ENCODE data around the gene NACA2. TPM values are rescaled to one million over a fixed set of nuclear protein-coding genes. Genes with fewer than 3 reads are reported as not detected.
A peak's percentile ranks its signal among the peaks of the same experiment; 100 is the strongest.

The NACA2 gene
- total RNA-seq (2016; rRNA removed; fragmentation: Illumina TruSeq; extraction: Trizol) = 0.56 TPM in 1 of 2 replicates, not detected in the other
- total RNA-seq (2016; cell fraction: cytosol; rRNA removed; fragmentation: Illumina TruSeq; extraction: Trizol; ENCODE audit: low read depth) = not detected in 2 replicates
- 0.26 TPM in 1 of 2 replicates, not detected in the other for total RNA-seq (2016; cell fraction: insoluble cytoplasmic fraction; rRNA removed; fragmentation: Illumina TruSeq; extraction: Trizol)
- 0.24 and 0.34 TPM in 2 replicates for total RNA-seq (2016; cell fraction: membrane; rRNA removed; fragmentation: Illumina TruSeq; extraction: Trizol)
- not detected in 2 replicates for total RNA-seq (2016; cell fraction: nucleus; rRNA removed; fragmentation: Illumina TruSeq; extraction: Trizol)
- polyA plus RNA-seq (2011; rRNA removed) = 0.09 and 0.21 TPM in 2 replicates
- polyA plus RNA-seq (2011; cell fraction: cytosol; rRNA removed) = not detected in 2 replicates
- not detected in 2 replicates for polyA plus RNA-seq (2011; cell fraction: nucleus; rRNA removed)
- 0.53 and 0.59 TPM in 2 replicates for polyA plus RNA-seq (2012)
- polyA plus RNA-seq (2016; cell fraction: cytosol; fragmentation: Illumina TruSeq; extraction: Trizol; ENCODE audit: low read depth) = 0.18 and 0.19 TPM in 2 replicates
- polyA plus RNA-seq (2016; cell fraction: insoluble cytoplasmic fraction; fragmentation: Illumina TruSeq; extraction: Trizol; ENCODE audit: low read depth) = not detected in 2 replicates
- polyA plus RNA-seq (2016; cell fraction: membrane; fragmentation: Illumina TruSeq; extraction: Trizol; ENCODE audit: low read depth) = 0.26 TPM in 1 of 2 replicates, not detected in the other
- not detected in 2 replicates for polyA plus RNA-seq (2016; cell fraction: nucleus; fragmentation: Illumina TruSeq; extraction: Trizol; ENCODE audit: insufficient read depth, low read depth)
- not detected in 2 replicates for polyA minus RNA-seq (2011; rRNA and poly(A)+ RNA removed; ENCODE audit: low replicate concordance)
- polyA minus RNA-seq (2011; cell fraction: cytosol; rRNA and poly(A)+ RNA removed) = not detected in 2 replicates
- not detected in 2 replicates for polyA minus RNA-seq (2011; cell fraction: nucleus; rRNA and poly(A)+ RNA removed)
- not detected for Bru-seq, nascent RNA
- BruChase-seq, experiment 1, labeled RNA remaining after a 6-hour chase = percentile 34 among the genes with signal in this experiment
- BruChase-seq, experiment 2, labeled RNA remaining after a 2-hour chase = percentile 22 among the genes with signal in this experiment
- long read RNA-seq, experiment 1, partial matches to known transcripts = 0 of 1 reads
- long read RNA-seq, experiment 1, other reads (novel, unspliced or antisense) = 0 of 1 reads
- long read RNA-seq, experiment 2 = 0 reads

DNA sequence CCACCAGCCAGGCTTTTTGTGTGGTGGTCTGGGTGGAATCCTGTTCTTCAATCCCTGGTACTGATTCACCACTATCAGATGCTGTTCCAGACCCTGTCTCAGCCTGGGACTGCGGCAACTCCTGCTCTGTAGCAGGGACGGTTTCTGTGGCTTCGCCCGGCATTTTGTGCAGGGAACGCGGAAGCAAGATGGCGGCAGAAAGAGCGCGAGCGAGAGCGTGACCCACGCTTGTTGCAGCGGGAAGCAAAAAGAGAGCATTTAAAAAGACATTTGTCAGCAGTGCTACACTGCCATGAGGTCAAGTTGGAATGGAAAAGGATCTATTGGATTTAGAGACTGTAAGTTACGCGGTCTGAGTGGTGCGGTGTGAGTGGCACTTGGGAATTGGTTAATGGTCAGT lies at the start of gene NACA2:
Gene NACA2, minus strand, starts transcription at position 202 of the 400 bp plus-strand sequence. Its CDS starts 39 bp downstream, at position 163.
- Histone ChIP-seq H3K4me2 (ENCODE audit: low read depth, low read length) (no peak within 1 kb of the TSS), H3K79me2 (ENCODE audit: insufficient read depth, low read length) (no peaks in the 10 kb centered on the region), H3K4me3 (replicated peaks in 1 of 3; ENCODE audit: insufficient read depth in 1 of 3, low read depth in 2 of 3, low read length in 3 of 3) (no peak within 1 kb of the TSS), H2AFZ (ENCODE audit: low read length) (no peak within 1 kb of the TSS), H3K9ac (ENCODE audit: insufficient read depth, low read depth, low read length) (no peak within 1 kb of the TSS), H3K4me1 (ENCODE audit: insufficient read depth, low read length) (peaks cover 5% of the 10 kb centered on the region), H3K27me3 (ENCODE audit: control insufficient read depth in 1 of 2, insufficient read depth in 2 of 2, low read length in 2 of 2) (peaks cover 0 to 7% of the 10 kb centered on the region in 2 experiments; a peak in 2 of 5 replicates), H3K36me3 (replicated peaks in 1 of 2; ENCODE audit: control insufficient read depth in 1 of 2, insufficient read depth in 2 of 2, low read length in 2 of 2) (no peaks in the 10 kb centered on the region), H4K20me1 (ENCODE audit: insufficient read depth, low read length) (no peaks in the 10 kb centered on the region), H3K27ac (ENCODE audit: extremely low read length, insufficient read depth, low read length) (no peak within 1 kb of the TSS), H3K9me3 (ENCODE audit: low read length) (no peaks in the 10 kb centered on the region)
- in situ Hi-C loops (cut with HindIII; ENCODE audit: extremely low pct_ligation_motif_present, low pct_unique_long_range_greater_than_20kb) (no loop called here), intact Hi-C loops (cut with micrococcal nuclease; ENCODE audit: unreplicated experiment) (no loop called here)
- ChIA-PET POLR2A (no interaction called here), CTCF (ENCODE audit: low intra/inter-chr PET ratio, low total read pairs) (no interaction called here)
- no TSS peak for BruUV-seq (replicated peaks)
- ATAC-seq (no peak), FAIRE-seq (no peak), DNase-seq (ENCODE audit: low spot score) (no peak)
- no peak for TF ChIP-seq ZNF780A (CRISPR knock-in tag; IDR thresholded peaks at IDR 0.05)
- TF ChIP-seq SOX6 (IDR thresholded peaks at IDR 0.05) = no peak
- no peak for TF ChIP-seq SOX6 (CRISPR knock-in tag; IDR thresholded peaks at IDR 0.05)
- no peak for TF ChIP-seq ZSCAN29 (CRISPR knock-in tag; conservative IDR thresholded peaks at IDR 0.05)
- no peak for TF ChIP-seq TAF15 (IDR thresholded peaks at IDR 0.05; ENCODE audit: low read depth, low read length, poor library complexity, severe bottlenecking)
- TF ChIP-seq ZNF260 (CRISPR knock-in tag; IDR thresholded peaks at IDR 0.05; ENCODE audit: borderline replicate concordance, low read depth) = no peak
- TF ChIP-seq, protein P1, sequence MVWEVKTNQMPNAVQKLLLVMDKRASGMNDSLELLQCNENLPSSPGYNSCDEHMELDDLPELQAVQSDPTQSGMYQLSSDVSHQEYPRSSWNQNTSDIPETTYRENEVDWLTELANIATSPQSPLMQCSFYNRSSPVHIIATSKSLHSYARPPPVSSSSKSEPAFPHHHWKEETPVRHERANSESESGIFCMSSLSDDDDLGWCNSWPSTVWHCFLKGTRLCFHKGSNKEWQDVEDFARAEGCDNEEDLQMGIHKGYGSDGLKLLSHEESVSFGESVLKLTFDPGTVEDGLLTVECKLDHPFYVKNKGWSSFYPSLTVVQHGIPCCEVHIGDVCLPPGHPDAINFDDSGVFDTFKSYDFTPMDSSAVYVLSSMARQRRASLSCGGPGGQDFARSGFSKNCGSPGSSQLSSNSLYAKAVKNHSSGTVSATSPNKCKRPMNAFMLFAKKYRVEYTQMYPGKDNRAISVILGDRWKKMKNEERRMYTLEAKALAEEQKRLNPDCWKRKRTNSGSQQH (CRISPR knock-in tag; IDR thresholded peaks at IDR 0.05; ENCODE audit: low read depth) = no peak
- no peak for TF ChIP-seq ZNF543 (CRISPR knock-in tag; IDR thresholded peaks at IDR 0.05)
- no peak for TF ChIP-seq ZNF354B (CRISPR knock-in tag; IDR thresholded peaks at IDR 0.05)
- TF ChIP-seq, protein P2, sequence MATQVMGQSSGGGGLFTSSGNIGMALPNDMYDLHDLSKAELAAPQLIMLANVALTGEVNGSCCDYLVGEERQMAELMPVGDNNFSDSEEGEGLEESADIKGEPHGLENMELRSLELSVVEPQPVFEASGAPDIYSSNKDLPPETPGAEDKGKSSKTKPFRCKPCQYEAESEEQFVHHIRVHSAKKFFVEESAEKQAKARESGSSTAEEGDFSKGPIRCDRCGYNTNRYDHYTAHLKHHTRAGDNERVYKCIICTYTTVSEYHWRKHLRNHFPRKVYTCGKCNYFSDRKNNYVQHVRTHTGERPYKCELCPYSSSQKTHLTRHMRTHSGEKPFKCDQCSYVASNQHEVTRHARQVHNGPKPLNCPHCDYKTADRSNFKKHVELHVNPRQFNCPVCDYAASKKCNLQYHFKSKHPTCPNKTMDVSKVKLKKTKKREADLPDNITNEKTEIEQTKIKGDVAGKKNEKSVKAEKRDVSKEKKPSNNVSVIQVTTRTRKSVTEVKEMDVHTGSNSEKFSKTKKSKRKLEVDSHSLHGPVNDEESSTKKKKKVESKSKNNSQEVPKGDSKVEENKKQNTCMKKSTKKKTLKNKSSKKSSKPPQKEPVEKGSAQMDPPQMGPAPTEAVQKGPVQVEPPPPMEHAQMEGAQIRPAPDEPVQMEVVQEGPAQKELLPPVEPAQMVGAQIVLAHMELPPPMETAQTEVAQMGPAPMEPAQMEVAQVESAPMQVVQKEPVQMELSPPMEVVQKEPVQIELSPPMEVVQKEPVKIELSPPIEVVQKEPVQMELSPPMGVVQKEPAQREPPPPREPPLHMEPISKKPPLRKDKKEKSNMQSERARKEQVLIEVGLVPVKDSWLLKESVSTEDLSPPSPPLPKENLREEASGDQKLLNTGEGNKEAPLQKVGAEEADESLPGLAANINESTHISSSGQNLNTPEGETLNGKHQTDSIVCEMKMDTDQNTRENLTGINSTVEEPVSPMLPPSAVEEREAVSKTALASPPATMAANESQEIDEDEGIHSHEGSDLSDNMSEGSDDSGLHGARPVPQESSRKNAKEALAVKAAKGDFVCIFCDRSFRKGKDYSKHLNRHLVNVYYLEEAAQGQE (IDR thresholded peaks at IDR 0.05; ENCODE audit: borderline replicate concordance in 1 of 2, low read depth in 1 of 2, low read length in 2 of 2) = no peak
- TF ChIP-seq, protein P3, sequence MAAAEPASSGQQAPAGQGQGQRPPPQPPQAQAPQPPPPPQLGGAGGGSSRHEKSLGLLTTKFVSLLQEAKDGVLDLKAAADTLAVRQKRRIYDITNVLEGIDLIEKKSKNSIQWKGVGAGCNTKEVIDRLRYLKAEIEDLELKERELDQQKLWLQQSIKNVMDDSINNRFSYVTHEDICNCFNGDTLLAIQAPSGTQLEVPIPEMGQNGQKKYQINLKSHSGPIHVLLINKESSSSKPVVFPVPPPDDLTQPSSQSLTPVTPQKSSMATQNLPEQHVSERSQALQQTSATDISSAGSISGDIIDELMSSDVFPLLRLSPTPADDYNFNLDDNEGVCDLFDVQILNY (CRISPR knock-in tag; conservative IDR thresholded peaks at IDR 0.05) = no peak
- no peak for TF ChIP-seq BRD4 (CRISPR knock-in tag; IDR thresholded peaks at IDR 0.05)
- TF ChIP-seq, protein P4, sequence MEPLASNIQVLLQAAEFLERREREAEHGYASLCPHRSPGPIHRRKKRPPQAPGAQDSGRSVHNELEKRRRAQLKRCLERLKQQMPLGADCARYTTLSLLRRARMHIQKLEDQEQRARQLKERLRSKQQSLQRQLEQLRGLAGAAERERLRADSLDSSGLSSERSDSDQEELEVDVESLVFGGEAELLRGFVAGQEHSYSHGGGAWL (CRISPR knock-in tag; IDR thresholded peaks at IDR 0.05) = no peak
- no peak for TF ChIP-seq ZNF7 (CRISPR knock-in tag; IDR thresholded peaks at IDR 0.05)
- WGBS (ENCODE audit: low lambda C conversion rate) = 88% methylated on average over 16 of the region's 16 CpGs

Measured in HepG2 (cell line).